GM18861 (cell line): ENCODE data around the gene SLC30A1.
"Not testable (repeated sequence)": the region's sequence is repeated elsewhere in the genome, so short reads cannot be mapped to it uniquely, and the experiment has no call there.

Experiments
- ATAC-seq: cut with Tn5 transposase; IDR thresholded peaks from one replicate; pipeline ENCODE4 v1.9.1; 2021; ENCODE audit not compliant: unreplicated experiment

SLC30A1 gene

GRCh38 chr1:211587123-211587522 is 8.2 kb upstream of the SLC30A1 start:
- no peak for ATAC-seq

- no peak for ATAC-seq
These were observed 7.6 kb upstream of the SLC30A1 start for GRCh38 chr1:211586538-211586937.

- no peak for ATAC-seq
These were observed 4.3 kb upstream of the SLC30A1 start for GRCh38 chr1:211583011-211583992.

GRCh38 chr1:211581526-211581925 is 2.6 kb upstream of the SLC30A1 start:
- no peak for ATAC-seq

GRCh38 chr1:211580303-211580687 is 1.3 kb upstream of the SLC30A1 start:
- no peak for ATAC-seq

- peak; percentile 25 for ATAC-seq
These were observed 710 bp upstream of the SLC30A1 start for GRCh38 chr1:211579440-211580302.

GRCh38 chr1:211577819-211578639 is 932 bp downstream of the SLC30A1 start:
- ATAC-seq, result peak; percentile 21

- ATAC-seq, result no peak
These were observed 1.6 kb downstream of the SLC30A1 start for GRCh38 chr1:211577277-211577818.

- no peak for ATAC-seq
These were observed 2.2 kb downstream of the SLC30A1 start for GRCh38 chr1:211576717-211577116.

- ATAC-seq, result no peak
These were observed 4.3 kb downstream of the SLC30A1 start for GRCh38 chr1:211574705-211575104.

GRCh38 chr1:211571998-211572397 is 7.0 kb downstream of the SLC30A1 start:
- ATAC-seq, result no peak

GRCh38 chr1:211570378-211570777 is 8.6 kb downstream of the SLC30A1 start:
- ATAC-seq, result not testable (repeated sequence)

GRCh38 chr1:211566431-211567025 is 12.4 kb downstream of the SLC30A1 start:
- ATAC-seq, result peak; percentile 87

- ATAC-seq, result no peak
These were observed 14.9 kb downstream of the SLC30A1 start for GRCh38 chr1:211564084-211564483.

- no peak for ATAC-seq
These were observed 19.5 kb downstream of the SLC30A1 start for GRCh38 chr1:211559222-211560010.

GRCh38 chr1:211557894-211558625 is 20.9 kb downstream of the SLC30A1 start:
- ATAC-seq, result no peak

- ATAC-seq, result no peak
These were observed 25.4 kb downstream of the SLC30A1 start for GRCh38 chr1:211553549-211553948.

GRCh38 chr1:211551638-211552460 is 27.1 kb downstream of the SLC30A1 start:
- ATAC-seq, result no peak
